GM18858 (cell line): ENCODE measurements around the gene OSM.

Source experiments
- ATAC-seq: cut with Tn5 transposase; IDR thresholded peaks from one replicate; pipeline ENCODE4 v1.9.1; 2021; ENCODE audit not compliant: unreplicated experiment

Gene OSM

DNA sequence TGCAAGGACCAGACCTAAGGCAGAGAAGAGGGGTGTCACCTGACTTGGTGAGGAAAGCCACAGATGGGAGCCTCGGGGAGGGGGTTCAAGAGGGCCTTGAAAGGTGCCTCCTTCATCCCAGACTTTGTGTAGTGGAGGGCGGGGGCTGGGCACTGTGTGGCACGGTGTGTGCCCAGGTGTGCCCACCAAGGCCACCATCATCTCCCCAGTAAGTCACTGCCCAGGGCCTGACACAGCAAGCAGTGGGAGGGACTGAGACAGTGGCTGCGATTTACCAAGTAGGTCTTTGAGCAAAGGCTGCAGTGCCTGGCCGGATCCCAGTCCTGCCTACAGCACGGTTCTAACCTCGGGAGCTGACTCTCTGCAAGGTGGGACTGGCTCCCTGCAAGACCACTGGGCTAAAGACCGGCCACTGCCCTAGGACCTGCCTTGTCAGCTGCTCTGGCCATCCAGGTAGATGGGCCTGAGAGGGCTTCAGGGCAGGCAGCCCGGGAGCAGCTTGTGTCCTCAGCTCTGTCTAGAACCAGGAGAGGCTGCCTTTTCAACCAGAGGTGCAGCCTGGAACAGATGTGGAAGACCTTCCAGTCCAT, 1.4 kb downstream of the OSM start:
- no peak for ATAC-seq

DNA sequence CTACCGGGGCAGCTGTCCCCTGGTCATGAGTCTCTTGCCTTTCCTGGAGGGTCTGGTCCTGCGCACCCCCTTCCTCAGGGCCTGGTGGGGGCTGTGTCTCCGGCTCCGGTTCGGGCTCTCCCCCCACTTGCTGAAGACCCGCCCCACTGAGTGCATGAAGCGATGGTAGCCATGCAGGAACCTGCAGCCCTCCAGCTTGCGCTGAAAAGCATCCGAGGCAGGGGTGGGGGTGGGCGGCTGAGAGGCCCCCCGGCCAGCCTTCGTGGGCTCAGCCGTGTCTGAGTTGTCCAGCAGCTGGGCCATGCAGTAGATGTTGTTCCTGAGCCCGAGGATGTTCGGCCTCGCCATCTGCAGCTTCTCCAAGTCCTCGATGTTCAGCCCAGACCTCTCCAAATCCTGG, 2.8 kb downstream of the OSM start:
- ATAC-seq, result no peak

DNA sequence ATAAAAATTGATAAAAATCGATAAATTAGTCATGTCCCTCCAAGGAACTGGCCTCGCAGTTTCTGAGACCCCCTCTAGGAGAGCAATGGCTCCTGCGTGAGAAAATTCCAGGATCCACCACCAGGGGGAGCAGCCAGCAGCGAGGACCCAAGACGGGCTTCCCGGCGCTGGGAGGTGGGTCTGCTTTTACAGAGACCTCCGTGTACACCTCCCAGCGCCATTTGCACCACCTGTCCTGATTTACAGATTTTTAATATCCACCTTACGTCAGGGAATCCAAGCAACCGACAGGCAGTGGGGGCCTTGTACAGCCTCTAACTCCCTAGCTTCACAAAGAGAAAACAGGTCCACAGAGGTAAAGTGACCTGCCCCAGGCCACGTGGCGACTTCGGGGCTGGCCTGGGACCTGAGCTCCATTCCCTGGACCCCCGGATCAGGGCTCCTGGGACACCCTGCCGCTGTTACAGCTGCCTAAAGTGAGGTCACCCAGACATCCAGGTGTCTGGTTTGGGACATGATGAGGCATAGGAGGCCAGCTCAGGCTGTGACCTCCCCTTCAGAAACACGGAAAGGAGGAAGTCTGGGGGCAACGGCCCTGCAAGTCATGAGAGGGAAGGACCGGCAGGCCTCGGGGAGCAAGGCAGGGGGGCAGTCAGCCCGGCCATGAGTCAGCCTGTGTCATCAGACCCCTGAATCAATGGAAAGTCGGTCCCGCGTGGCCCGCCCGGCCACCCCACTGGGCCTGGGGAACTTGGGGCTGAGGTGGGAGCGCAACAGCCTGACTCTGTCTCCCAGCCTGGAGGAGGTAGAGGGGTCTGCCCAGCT, 3.5 kb downstream of the OSM start:
- ATAC-seq, result no peak

DNA sequence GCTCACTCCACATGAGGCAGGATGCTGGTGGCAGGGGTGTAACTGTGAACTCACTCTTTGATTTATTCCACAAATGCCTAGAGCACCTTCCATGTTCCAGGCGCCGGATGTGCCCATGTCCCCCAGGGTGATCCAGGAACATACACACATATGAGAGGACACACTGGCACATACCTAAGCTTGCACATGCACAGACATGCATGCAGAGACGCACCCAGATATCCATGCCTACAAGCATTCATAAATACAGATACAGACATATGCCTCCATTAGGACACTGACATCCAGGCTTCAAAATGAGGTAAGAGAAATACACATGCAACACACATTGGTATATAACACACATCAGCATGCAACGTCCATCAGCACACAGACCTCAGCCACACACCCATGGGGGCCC, 4.5 kb downstream of the OSM start:
- ATAC-seq, result no peak

DNA sequence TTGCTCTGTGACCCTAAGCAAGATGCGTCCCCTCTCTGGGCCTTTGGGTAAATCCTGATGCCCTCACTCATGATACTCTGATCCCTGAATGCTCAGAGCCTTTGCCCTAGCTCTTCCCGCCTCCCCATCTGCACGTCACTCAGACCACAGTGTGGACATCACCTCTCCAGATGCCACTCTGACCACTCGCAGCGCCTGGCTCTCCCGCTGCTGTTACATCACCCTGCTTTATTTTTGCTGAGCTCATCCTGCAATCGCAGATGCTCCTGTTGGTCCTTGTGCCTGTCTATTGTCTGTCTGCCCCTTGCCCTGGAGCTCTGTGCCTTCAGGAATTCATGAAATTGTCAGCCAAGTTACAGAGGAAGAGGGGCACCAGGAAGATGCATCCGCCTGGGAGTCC, 5.5 kb downstream of the OSM start:
- no peak for ATAC-seq

DNA sequence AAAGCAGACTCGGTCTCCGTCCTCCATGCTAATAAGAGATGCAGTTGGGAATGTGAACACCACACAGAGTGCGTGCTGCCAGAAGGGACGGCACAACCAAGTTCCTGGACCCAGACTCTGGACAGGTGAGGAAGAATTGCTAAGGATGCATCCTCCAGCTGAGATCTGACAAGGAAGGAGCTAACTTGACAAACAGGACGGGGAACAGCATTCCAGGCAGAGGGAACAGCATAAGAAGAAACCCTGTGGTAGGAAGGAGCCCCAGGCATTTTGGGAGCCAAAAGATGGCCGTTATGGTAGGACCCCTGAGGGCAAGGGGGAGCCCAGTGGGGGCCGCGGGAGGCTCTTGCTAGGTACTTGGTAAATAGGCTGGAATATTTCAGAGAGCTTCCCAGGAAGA, 6.0 kb downstream of the OSM start:
- no peak for ATAC-seq

DNA sequence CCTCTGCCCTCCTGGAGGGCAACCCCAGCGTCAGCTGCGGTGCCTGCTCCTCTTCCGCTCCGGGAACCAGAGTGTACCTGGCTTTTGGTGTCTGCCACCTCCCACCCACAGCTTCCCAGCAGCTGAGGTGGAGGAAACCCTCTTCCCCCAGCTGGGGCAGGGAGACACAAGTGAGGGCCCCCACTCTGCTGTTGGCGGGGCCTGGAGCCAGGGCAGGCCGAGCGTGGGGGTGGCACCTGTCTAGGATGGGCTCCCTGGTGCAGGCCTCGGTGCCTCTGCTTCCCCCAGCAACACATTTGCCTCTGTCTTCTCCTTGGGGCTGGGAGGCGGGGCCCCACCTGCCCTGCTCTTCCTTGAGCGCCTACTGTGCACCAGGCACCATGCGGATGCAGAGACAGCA, 6.4 kb downstream of the OSM start:
- ATAC-seq, result no peak

DNA sequence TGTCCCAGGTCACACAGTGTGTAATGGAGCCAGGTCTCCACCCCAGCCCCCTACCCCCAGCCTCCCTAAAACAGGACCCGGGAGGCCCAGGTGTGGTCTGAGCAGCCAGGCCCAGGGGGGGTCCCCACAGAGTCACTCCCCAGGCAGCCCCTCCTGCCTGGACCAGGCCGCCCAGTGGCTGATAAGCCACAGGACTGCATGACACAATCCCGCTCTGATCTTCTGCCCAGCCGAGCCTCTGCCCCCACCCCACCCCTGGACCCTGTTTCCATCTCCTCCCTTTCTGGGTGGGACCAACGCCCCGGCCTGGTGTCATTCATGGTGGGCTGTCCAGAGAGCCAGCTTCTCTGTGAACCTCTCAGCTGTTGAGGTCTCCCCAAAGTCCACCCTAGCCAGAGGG, 12.3 kb downstream of the OSM start:
- ATAC-seq, result no peak

DNA sequence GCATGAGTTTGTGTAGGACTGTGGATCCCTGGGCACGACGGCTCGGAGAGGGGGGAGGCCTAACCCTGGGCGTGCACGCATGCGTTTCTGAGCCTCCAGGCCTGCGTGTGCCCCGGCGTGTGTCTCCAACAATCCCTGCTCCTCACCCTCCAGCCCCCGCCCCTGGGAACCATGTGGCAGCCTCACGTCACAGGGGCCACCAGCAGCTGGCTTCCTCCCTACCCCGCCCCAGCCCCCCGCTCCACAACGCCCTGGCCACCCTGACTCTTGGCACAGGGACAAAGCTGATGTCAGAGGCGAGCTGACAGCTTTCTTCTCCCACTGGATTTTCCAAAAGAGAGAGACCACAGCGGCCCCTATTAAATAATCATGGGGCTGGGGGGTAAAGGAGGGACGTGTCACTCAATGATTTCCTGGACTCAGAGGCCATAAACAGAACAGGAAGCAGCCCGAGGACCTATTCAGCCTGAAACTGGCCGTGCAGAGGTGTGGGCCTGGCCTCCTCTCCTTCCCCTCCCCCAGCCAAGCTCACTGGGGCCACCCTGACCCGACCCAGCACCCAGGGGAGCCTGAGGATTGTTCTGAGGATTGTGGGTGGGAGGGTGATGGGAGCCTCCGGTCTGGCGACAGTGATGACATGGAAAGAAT, 13.3 kb downstream of the OSM start:
- no peak for ATAC-seq

DNA sequence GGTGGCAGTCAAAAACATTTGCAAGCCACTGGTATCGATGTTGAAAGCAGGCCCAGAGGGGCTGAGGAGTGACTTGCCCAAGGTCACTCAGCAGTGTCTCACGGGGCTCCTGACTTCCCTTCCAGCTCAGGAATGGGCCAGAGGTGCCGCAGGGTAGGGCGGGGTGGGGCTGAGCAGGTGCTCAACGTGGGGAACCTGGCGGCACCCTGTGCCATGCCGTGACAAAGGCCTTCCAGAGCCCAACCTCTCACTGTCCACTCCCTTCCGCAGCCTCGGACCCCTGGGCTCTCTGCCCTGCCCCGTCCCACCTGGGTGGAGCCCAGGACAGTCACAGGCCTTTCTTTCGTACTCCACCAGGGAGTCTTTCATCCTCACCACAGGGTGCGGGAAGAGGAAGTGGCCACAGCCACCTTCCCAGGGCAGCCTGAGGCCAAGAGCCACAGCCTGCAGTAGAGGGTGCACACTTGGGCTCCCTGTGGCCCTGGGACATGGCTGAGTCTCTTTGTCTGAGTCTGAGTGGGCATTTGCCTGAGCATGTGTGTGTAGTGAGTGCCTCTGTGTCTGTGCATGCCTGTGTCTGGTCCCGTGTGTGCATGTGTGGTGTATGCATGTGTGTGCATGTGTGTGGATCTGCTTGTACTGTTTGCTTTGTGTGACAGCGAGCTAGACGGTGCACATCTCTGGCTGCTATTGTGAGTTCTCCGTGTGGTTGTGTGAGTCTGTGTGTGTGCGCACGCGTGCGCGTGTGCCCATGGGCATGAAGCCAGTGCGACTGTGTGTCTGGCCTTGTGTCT, 14.0 kb downstream of the OSM start:
- ATAC-seq, result no peak

DNA sequence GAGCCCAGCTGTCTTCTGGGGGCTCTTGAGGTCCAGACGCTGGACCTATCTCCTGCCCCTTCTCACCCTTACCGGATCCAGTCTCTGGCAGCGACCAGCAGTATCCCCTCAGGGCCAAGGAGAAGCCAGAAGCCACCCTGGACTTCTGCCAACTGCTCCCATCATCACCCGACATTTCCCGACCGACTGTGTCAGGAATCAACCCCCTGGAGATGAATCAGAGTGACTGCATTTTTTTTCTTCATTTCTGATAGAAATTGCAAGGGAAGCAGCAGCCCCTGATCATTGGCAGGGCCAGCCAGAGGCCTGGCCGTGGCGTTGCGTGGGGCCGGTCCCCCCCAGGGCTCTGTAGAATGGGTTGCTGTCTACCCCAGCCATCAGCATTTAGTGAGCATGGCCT, 14.9 kb downstream of the OSM start:
- ATAC-seq, result no peak

DNA sequence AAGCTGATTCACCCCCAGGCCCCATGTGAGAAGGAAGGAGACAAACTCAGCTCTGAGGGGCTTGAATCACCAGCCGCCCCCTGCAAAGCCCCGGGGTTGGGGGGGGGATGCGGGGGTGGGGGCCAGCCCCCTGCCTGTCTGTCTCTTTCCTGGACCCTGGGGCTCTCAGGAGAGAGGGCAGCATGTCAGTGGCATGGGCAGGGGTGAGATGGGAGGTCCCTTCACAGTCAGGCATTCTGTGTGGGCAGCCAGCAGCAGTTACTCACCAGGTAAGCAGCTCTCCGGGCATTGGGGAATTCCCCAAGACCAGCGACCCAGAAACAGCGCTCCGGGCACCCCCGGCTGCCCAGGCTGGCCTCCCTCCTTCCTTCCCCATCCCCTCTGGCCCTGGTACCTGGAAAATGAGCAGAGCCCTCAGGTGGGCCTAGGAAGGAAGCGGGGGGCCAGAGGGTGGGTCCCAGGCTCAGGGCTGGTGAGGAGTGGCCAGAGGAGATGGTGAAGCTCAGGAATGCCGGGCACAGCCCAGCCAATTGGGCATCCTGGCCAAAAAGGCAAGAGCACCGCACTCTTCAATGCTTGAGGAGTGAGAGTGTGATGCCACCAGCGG, 15.9 kb downstream of the OSM start:
- no peak for ATAC-seq

DNA sequence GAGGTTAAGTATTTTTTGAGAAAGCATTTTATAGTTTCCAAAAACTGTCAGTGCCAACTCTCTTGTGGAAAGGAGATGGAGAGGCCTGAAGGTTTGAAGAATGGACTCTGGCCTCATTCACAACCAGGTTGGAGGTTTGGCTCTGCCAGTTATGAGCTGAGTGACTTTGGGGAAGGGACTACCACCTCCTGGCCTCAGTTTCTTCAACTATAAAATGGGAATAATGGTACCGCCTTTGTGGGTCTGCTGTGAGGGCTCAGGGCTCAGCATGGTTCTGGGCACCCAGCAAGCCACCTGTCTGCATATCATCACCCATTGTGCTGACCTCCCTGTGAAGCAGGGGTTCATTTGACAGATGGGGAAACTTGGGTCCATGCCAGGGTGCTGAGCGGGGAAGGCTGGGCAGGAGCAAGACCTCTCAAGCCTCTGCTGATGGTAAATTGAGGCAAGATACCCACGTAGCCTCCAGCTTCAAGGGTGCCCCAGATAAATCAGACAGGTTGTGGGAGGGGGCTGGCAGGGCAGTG, 16.5 kb downstream of the OSM start:
- no peak for ATAC-seq

DNA sequence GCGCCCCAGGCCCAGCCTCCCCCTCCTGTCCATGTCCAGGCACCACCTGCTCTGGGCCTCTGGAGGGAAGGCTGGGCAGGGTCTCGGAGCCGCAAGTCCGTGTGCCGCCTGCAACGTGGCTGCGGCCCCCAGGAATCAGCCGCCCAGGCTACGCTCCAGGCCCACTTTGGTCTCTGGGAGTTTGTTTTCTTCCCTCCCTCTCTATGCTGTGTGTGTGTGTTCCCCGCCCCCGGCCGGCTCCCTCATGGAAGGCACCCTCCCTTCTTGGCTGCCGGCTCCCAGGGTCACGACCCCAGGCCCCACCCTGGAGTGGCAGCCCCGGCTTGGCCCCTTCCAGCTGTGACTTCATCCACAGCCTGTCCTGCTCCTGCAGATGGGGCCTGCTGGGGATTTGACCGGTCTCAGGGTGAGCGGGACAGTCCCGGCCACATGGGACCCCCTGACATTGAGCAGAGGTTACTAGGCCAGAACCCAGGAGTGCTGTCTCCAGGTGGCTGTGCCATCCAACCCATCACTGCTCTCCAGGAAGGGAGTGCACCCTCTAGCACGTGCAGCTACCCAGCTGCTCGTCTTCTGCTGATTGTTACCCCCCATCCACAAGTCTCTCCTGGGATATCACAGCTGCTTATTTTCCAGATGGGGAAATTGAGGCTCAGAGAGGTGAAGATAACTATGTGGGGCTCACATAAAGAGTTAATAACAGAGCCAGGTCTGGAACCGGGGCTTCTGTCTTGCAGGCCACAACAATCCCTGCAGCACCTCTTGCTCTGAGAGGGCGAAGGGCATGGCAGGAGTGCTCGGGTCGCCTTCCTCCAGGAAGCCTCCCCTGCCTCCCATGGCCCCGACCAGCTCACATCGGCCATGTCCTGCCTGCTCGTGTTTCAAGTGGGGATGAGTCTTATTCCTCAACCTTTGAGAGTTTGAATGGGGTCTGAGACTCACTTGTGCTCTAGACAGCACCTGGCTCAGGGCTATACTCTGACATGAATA, 17.3 kb downstream of the OSM start:
- ATAC-seq, result no peak

DNA sequence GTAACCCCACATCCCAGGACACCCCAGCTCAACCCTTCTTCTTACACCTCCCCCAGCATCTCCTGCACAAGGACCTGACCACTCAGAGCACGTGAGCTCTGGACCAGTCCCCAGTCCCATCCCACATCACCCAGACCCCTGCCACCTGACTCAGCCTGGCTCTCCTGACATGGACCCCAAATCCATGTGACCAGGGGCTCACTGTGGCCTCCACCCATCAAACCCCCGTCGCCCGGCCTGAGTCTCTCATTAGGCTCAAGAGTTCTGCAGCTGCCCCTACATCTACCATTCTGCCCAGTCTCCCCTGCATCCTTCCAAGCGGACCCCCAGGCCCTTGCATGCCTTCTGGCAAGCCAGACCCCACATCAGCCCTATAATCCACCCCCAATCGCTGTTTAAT, 18.2 kb downstream of the OSM start:
- no peak for ATAC-seq

DNA sequence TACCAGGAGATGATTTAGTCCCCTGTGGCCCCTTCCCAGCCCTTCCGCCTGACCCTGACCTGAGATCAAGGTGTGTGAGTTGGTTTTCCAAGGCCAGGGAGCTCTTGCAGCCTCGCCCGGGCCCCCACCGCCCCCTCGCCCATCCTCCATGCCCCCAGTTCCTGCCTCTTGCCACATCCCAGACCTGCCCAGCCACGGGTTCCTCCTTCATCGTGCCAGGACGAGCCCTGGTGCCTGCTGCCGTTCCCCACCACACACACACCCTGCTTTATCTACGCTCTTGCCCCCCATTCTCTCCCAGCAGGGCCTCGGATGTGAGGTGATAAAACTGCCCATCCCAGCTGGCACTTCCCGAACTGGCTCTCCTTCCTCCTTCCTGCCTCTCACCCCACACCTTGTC, 18.7 kb downstream of the OSM start:
- no peak for ATAC-seq

DNA sequence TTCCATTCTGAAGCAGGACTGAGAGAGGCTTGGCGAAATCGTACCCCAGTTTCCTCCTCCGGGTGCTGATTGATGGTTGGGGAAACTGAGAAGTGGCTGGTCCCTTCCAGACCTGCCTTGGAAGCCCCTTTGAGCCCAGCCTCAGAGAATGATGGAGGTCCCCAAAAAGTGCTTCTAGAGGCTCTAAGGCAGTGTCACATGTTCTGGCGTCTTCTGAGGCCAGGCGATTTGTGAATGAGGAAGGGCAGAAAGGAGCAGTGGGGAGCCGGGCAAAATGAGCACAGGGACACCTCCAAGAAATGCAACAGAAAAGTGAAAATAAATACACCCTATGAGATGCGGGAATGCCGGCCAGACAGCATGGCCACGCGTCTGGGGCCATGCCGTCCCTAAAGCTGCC, 19.1 kb downstream of the OSM start:
- no peak for ATAC-seq

DNA sequence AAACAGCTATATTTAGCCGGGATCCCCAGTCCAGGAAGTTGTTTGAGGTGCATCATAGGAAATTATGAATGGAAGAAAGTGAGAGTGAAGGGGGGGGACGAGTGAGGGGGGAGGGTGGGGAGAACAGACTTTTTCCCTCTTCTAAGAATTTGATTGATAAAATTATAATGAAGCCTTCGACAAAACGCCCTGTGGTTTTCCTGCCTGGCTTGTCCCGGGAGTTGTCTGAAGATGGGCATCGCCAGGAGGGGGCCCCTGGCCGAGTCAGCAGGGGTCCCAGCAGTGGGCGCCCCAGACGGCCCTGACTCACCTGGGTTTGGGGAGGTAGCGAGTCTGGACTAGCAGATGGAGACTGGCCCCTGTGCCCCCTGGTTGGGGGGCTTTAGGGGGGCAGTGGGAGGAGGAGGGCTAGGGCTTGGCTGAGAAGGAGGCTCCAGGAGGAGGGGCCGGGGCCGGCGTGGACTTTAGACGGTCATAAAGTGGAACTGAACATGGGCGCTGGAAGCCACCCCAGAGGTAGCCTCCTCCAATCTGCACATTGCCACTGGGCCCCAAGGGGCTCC, 19.8 kb downstream of the OSM start:
- no peak for ATAC-seq

DNA sequence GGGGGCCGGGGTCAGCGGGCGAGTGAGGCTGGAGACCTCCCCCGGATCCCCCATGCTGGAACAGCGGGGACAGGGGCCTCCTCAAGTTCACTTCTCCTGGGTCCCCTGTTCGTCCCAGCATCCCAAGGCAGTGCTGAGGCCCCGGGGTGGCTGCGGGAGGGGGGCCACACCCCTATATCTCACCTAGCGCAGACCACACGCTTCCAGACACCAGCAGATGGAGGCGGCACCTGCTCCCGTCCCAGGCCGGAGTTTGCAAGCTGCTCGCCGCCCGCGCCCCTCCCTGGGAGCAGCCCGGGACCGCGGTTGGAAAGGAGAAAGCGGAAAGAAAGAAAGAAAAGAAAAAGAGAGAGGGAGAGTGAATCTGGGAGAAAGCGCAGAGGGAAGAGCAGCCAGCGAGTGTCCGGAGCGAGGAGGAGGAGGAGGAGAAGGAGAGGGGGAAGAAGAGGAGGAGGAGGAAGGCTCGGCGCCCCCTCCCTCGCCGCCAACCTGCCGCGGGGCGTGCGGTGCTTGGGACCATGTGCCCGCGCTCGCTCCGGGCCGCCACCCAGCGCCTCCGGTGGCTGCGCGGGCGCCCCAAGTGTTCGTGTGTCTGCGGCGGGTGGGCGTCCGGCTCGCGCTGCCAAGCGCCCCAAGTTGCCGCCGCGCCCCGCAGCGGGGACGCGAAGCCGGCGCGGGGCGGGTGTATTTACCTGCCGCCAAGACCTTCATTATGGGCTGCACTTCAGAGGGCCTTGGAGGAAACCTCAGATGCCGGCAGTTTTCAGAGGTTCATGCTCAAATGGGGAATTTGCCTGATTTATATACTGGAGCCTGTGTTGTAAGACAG, 20.5 kb downstream of the OSM start, which contains the start of gene LIF:
Gene LIF, minus strand, starts transcription at position 775 of the 829 bp plus-strand sequence. Its CDS starts 64 bp downstream, at position 711.
- ATAC-seq, result no peak
